ENCODE results near the gene SSR1. TPM values are rescaled to one million over a fixed set of nuclear protein-coding genes. Genes with fewer than 3 reads are reported as not detected.

The SSR1 gene
- total RNA-seq, 4 donors from 2014 or later = 44.5 to 85.6 (median 64.2) TPM

- no peak for TF ChIP-seq CTCF (IDR thresholded peaks at IDR 0.05; ENCODE audit: low read depth)
These were observed 90.8 kb downstream of the SSR1 start for GRCh38 chr6:7222197-7222596.

- no peak for TF ChIP-seq CTCF (IDR thresholded peaks at IDR 0.05; ENCODE audit: low read depth)
These were observed 93.7 kb downstream of the SSR1 start for GRCh38 chr6:7219310-7219709.

- no peak for TF ChIP-seq CTCF (IDR thresholded peaks at IDR 0.05; ENCODE audit: low read depth)
These were observed 94.5 kb downstream of the SSR1 start for GRCh38 chr6:7218406-7218988.

Other genes starting within 250 kb of the SSR1 start
- 10 to 100 TPM; 33.0 to 61.0 (median 40.5) TPM for gene RREB1, start 205.2 kb downstream of the SSR1 start, total RNA-seq
- gene CAGE1, start 76.5 kb upstream of the SSR1 start, total RNA-seq = not detected
- 10 to 100 TPM in 3 of 4 donors, 1 to 10 TPM in 1; 9.0 to 24.8 (median 13.9) TPM for gene RIOK1, start 76.6 kb upstream of the SSR1 start, total RNA-seq
- gene DSP, start 228.5 kb upstream of the SSR1 start, total RNA-seq = 1 to 10 TPM; 1.9 to 4.2 (median 2.5) TPM

Data from subcutaneous adipose tissue (tissue), 4 donors.